Activated CD8-positive, alpha-beta memory T cell treated with anti-CD3 and anti-CD28 coated beads for 36 hours (primary cell): ENCODE measurements around the gene CD3E. TPM values are rescaled to one million over a fixed set of nuclear protein-coding genes. Genes with fewer than 3 reads are reported as not detected.

Experiments
- CTCF ChIA-PET: fragments of 350-600 bp; sonication (Branson Sonifier 250); formaldehyde crosslinking; loops from one replicate; lab custom pipeline; 2021; ENCODE audit warnings: antibody characterized with exemption; lab: Charles Lee
- POLR2A ChIA-PET: fragments of 350-600 bp; sonication (Branson Sonifier 250); formaldehyde crosslinking; loops from one replicate; lab custom pipeline; 2021; ENCODE audit warnings: antibody characterized with exemption; lab: Charles Lee
- total RNA-seq, 2 experiments: library from RNA; stranded (reverse); gene quantifications; one replicate each; pipeline ENCODE4 v1.2.3, GENCODE V29; 2021

The CD3E gene
- total RNA-seq: 100 to 1,000 TPM; 491 to 500 TPM

- POLR2A ChIA-PET: interaction anchor here (0.6 to 2.8 kb wide), 14 partner anchors 9 to 317 kb away, joined by 3 to 21 read pairs (median 5); partner anchors contain the start of genes CD3D and JAML
- CTCF ChIA-PET: interaction anchor here (0.8 to 6.5 kb wide), 6 partner anchors 9 to 106 kb away, joined by 3 to 69 read pairs (median 6); partner anchors contain the start of genes CD3D, CD3G and JAML
These were observed at the start of gene CD3E for GRCh38 chr11:118304568-118305248. CD3E (plus strand) TSS chr11:118304730; CDS start chr11:118304953, 223 bp downstream.

- CTCF ChIA-PET: interaction anchor here (0.6 to 1.5 kb wide), 2 partner anchors 12 to 37 kb away, joined by 3 read pairs; no protein-coding TSS in a partner anchor
- POLR2A ChIA-PET: no interaction called here
These were observed 46.1 kb upstream of the CD3E start for GRCh38 chr11:118258410-118258809.

- CTCF ChIA-PET: interaction anchor here (1.0 to 1.5 kb wide), 3 partner anchors 36 to 113 kb away, joined by 3 to 5 read pairs (median 3); no protein-coding TSS in a partner anchor
- POLR2A ChIA-PET: no interaction called here
These were observed 45.4 kb upstream of the CD3E start for GRCh38 chr11:118259138-118259537.

- POLR2A ChIA-PET: no interaction called here
- CTCF ChIA-PET: interaction anchor here (1.3 to 2.4 kb wide), 4 partner anchors 9 to 114 kb away, joined by 4 to 12 read pairs (median 5); partner anchors contain the start of gene MPZL3
These were observed 44.2 kb upstream of the CD3E start for GRCh38 chr11:118260353-118260752.

GRCh38 chr11:118263112-118263511 lies 41.4 kb upstream of the CD3E start:
- ChIA-PET POLR2A (no interaction called here), CTCF (interaction anchor here (1.2 kb wide), 1 partner anchor 19 kb away, joined by 4 read pairs; no protein-coding TSS in a partner anchor)

GRCh38 chr11:118263695-118264568 lies 40.6 kb upstream of the CD3E start, which contains the start of gene MPZL2:
MPZL2 (minus strand) TSS chr11:118264297; CDS start chr11:118264153, 144 bp downstream.
- ChIA-PET CTCF (no interaction called here), POLR2A (interaction anchor here (0.6 to 0.7 kb wide), 2 partner anchors 23 to 78 kb away, joined by 3 to 7 read pairs; no protein-coding TSS in a partner anchor)

- CTCF ChIA-PET: interaction anchor here (1.2 to 1.4 kb wide), 2 partner anchors 10 to 67 kb away, joined by 4 to 6 read pairs; no protein-coding TSS in a partner anchor
- POLR2A ChIA-PET: interaction anchor here (0.6 kb wide), 1 partner anchor 22 kb away, joined by 7 read pairs; no protein-coding TSS in a partner anchor
These were observed 39.7 kb upstream of the CD3E start for GRCh38 chr11:118264569-118265465.

GRCh38 chr11:118265954-118266353 lies 38.6 kb upstream of the CD3E start:
- ChIA-PET CTCF (interaction anchor here (1.4 kb wide), 1 partner anchor 12 kb away, joined by 4 read pairs; no protein-coding TSS in a partner anchor), POLR2A (no interaction called here)

- CTCF ChIA-PET: interaction anchor here (0.8 to 1.6 kb wide), 4 partner anchors 10 to 69 kb away, joined by 4 to 5 read pairs (median 4); no protein-coding TSS in a partner anchor
- POLR2A ChIA-PET: no interaction called here
These were observed 37.0 kb upstream of the CD3E start for GRCh38 chr11:118267486-118267885.

GRCh38 chr11:118272001-118272400 lies 32.5 kb upstream of the CD3E start:
- ChIA-PET CTCF (no interaction called here), POLR2A (no interaction called here)

- CTCF ChIA-PET: interaction anchor here (1.0 to 1.2 kb wide), 2 partner anchors 14 to 79 kb away, joined by 4 read pairs; no protein-coding TSS in a partner anchor
- POLR2A ChIA-PET: no interaction called here
These were observed 30.3 kb upstream of the CD3E start for GRCh38 chr11:118274186-118274585.

GRCh38 chr11:118275176-118275575 lies 29.4 kb upstream of the CD3E start:
- CTCF ChIA-PET: interaction anchor here (1.0 kb wide), 1 partner anchor 20 kb away, joined by 3 read pairs; no protein-coding TSS in a partner anchor
- POLR2A ChIA-PET: interaction anchor here (0.6 kb wide), 1 partner anchor 117 kb away, joined by 3 read pairs; no protein-coding TSS in a partner anchor

- POLR2A ChIA-PET: no interaction called here
- CTCF ChIA-PET: interaction anchor here (1.7 kb wide), 2 partner anchors 9 to 78 kb away, joined by 4 to 5 read pairs; no protein-coding TSS in a partner anchor
These were observed 28.1 kb upstream of the CD3E start for GRCh38 chr11:118276422-118276821.

GRCh38 chr11:118277312-118277711 lies 27.2 kb upstream of the CD3E start:
- ChIA-PET POLR2A (interaction anchor here (0.6 kb wide), 1 partner anchor 109 kb away, joined by 3 read pairs; no protein-coding TSS in a partner anchor), CTCF (interaction anchor here (1.7 to 1.8 kb wide), 3 partner anchors 10 to 79 kb away, joined by 4 to 6 read pairs (median 5); no protein-coding TSS in a partner anchor)

GRCh38 chr11:118281284-118281683 lies 23.2 kb upstream of the CD3E start:
- ChIA-PET CTCF (interaction anchor here (1.1 kb wide), 1 partner anchor 83 kb away, joined by 5 read pairs; no protein-coding TSS in a partner anchor), POLR2A (no interaction called here)

- ChIA-PET CTCF (interaction anchor here (0.7 to 1.5 kb wide), 2 partner anchors 13 to 313 kb away, joined by 3 to 6 read pairs; no protein-coding TSS in a partner anchor), POLR2A (no interaction called here)
These were observed 21.9 kb upstream of the CD3E start for GRCh38 chr11:118282606-118283005.

GRCh38 chr11:118283037-118283636 lies 21.4 kb upstream of the CD3E start:
- CTCF ChIA-PET: interaction anchor here (1.5 to 1.7 kb wide), 2 partner anchors 12 to 85 kb away, joined by 3 to 6 read pairs; no protein-coding TSS in a partner anchor

More at GRCh38 chr11:118283037-118283636, 21.4 kb upstream of the CD3E start:
- POLR2A ChIA-PET: interaction anchor here (1.6 kb wide), 1 partner anchor 59 kb away, joined by 3 read pairs; the partner anchor contains the start of gene JAML
